OCI-LY7 (cell line): ENCODE data around the gene NUDT6. TPM values are rescaled to one million over a fixed set of nuclear protein-coding genes. Genes with fewer than 3 reads are reported as not detected.

Experiments used
- BruUV-seq: library from RNA; stranded (reverse); fragments of 400-500 nt; replicated peaks from 2 replicates; lab custom pipeline; 2021; lab: Mats Ljungman, UMichigan
- CTCF ChIA-PET: fragments of 300-600 bp; sonication (Branson Sonifier 250); formaldehyde crosslinking; loops from one replicate; lab custom pipeline; 2022; ENCODE audit warnings: antibody characterized with exemption; ENCODE audit not compliant: unreplicated experiment; lab: Charles Lee
- POLR2A ChIA-PET: fragments of 300-600 bp; sonication (Branson Sonifier 250); formaldehyde crosslinking; loops from one replicate; lab custom pipeline; 2022; ENCODE audit warnings: antibody characterized with exemption; lab: Charles Lee
- DNase-seq: peaks from one replicate; pipeline ENCODE4 v3.0.0-alpha.2; 2015; ENCODE audit warnings: low spot score
- H2AFZ ChIP-seq: fragments of 200-600 bp; sonication (generic), shearing (Covaris generic); 2 replicates; pipeline ENCODE4 v1.6.1; 2014; ENCODE audit warnings: mild to moderate bottlenecking, antibody characterized with exemption, low read length, moderate library complexity
- H3K27ac ChIP-seq: fragments of 200-600 bp; sonication (generic); 2 replicates; pipeline ENCODE4 v1.5.1; 2014; ENCODE audit warnings: mixed run types, low read depth, mild to moderate bottlenecking, moderate library complexity, low read length, inconsistent platforms; ENCODE audit not compliant: poor library complexity, severe bottlenecking
- H3K36me3 ChIP-seq: fragments of 200-600 bp; sonication (generic); 2 replicates; pipeline ENCODE4 v1.6.1; 2014; ENCODE audit warnings: mild to moderate bottlenecking, antibody characterized with exemption, low read length, moderate library complexity, mixed read lengths; ENCODE audit not compliant: insufficient read depth
- H3K4me1 ChIP-seq: fragments of 200-600 bp; sonication (generic); 2 replicates; pipeline ENCODE4 v1.5.1; 2014; ENCODE audit warnings: mild to moderate bottlenecking, low read length; ENCODE audit not compliant: insufficient read depth, poor library complexity, severe bottlenecking
- H3K4me2 ChIP-seq: fragments of 200-600 bp; sonication (generic); 2 replicates; pipeline ENCODE4 v1.6.1; 2014; ENCODE audit warnings: mild to moderate bottlenecking, low read length
- H3K4me3 ChIP-seq: fragments of 200-600 bp; sonication (generic); 2 replicates; pipeline ENCODE4 v1.5.1; 2014; ENCODE audit warnings: mild to moderate bottlenecking, low read depth, low read length; ENCODE audit not compliant: poor library complexity, severe bottlenecking
- H3K79me2 ChIP-seq: fragments of 200-600 bp; sonication (generic); 2 replicates; pipeline ENCODE4 v1.6.1; 2016; ENCODE audit warnings: low read depth, mild to moderate bottlenecking, low read length, moderate library complexity, mixed read lengths; ENCODE audit not compliant: insufficient read depth
- H3K9me2 ChIP-seq: fragments of 200-600 bp; sonication (generic); 2 replicates; pipeline ENCODE4 v1.6.1; 2016; ENCODE audit warnings: mild to moderate bottlenecking, low read length, mixed read lengths; ENCODE audit not compliant: insufficient read depth
- H3K9me3 ChIP-seq: fragments of 200-600 bp; sonication (generic); 2 replicates; pipeline ENCODE4 v1.6.1; 2014; ENCODE audit warnings: mild to moderate bottlenecking, mixed run types, low read length, mixed read lengths
- H4K20me1 ChIP-seq: fragments of 200-600 bp; sonication (generic); 2 replicates; pipeline ENCODE4 v1.6.1; 2014; ENCODE audit warnings: mild to moderate bottlenecking, antibody characterized with exemption, low read length, moderate library complexity, mixed read lengths; ENCODE audit not compliant: insufficient read depth
- CTCF ChIP-seq: fragments of 200-600 bp; sonication (generic); conservative IDR thresholded peaks from 2 replicates; pipeline ENCODE4 v1.5.1; 2014; ENCODE audit warnings: mild to moderate bottlenecking, antibody characterized with exemption, low read length, moderate library complexity, mixed read lengths
- EZH2phosphoT487 ChIP-seq: fragments of 200-600 bp; sonication (generic); IDR thresholded peaks from 2 replicates; pipeline ENCODE4 v1.6.1; 2018; ENCODE audit warnings: low read depth, borderline replicate concordance, mild to moderate bottlenecking, mixed run types, antibody characterized with exemption, low read length, moderate library complexity, mixed read lengths
- intact Hi-C: fragments of 100-400 bp; cut with micrococcal nuclease; formaldehyde crosslinking; loops from one replicate; pipeline ENCODE4 v1.10.0; 2022; ENCODE audit not compliant: unreplicated experiment
- total RNA-seq, 2 experiments: library from RNA; depleted of rRNA in 1 of 2; stranded (reverse); fragments of >200 nt in 1 of 2; shearing (Covaris generic) in 1 of 2; gene quantifications; 2 replicates each; pipeline ENCODE4 v1.2.3, GENCODE V29; 2014 to 2022

The NUDT6 gene
- total RNA-seq, 2 experiments from 2014 or later, result 15.9 to 18.3 TPM

GRCh38 chr4:122922877-122923511 lies 597 bp upstream of the NUDT6 start:
- CTCF ChIA-PET, result interaction anchor here (1.1 to 1.5 kb wide), 3 partner anchors 8 to 191 kb away, joined by 3 to 4 read pairs (median 3); partner anchors contain the start of gene BBS12
- peaks cover 2% of the 10 kb centered on the region; the same call in 1 of the 2 replicates for H3K36me3 ChIP-seq
- intact Hi-C loops, result loop anchor here (2.0 to 10.0 kb wide), 4 partner anchors 190 to 1101 kb away; partner anchors contain the start of genes BBS12, BLTP1 and CCNA2
- no peaks in the 10 kb centered on the region for H3K9me2 ChIP-seq
- H3K4me2 ChIP-seq, result peak overlapping the region; percentile 88
- POLR2A ChIA-PET, result interaction anchor here (0.6 to 2.8 kb wide), 5 partner anchors 10 to 308 kb away, joined by 3 to 20 read pairs (median 3); partner anchors contain the start of gene BBS12
- peak overlapping the region; percentile 91 for H3K27ac ChIP-seq
- no peaks in the 10 kb centered on the region for H4K20me1 ChIP-seq
- no peak for TF ChIP-seq EZH2phosphoT487
- TF ChIP-seq CTCF, result 0 out of 2 replicates have a peak, but pooled peaks have one; percentile 9
- no peaks in the 10 kb centered on the region for H3K9me3 ChIP-seq
- peak overlapping the region; percentile 93 for H3K4me3 ChIP-seq
- BruUV-seq, result no TSS peak
- peaks cover 10% of the 10 kb centered on the region for H3K4me1 ChIP-seq
- peaks cover 40% of the 10 kb centered on the region for H3K79me2 ChIP-seq
- DNase-seq, result peak; percentile 93
- peak overlapping the region; percentile 99 for H2AFZ ChIP-seq

- Histone ChIP-seq H3K4me2 (peak overlapping the region; percentile 88), H3K9me3 (no peaks in the 10 kb centered on the region), H3K79me2 (peaks cover 35% of the 10 kb centered on the region), H3K27ac (no peak overlapping the region), H4K20me1 (no peaks in the 10 kb centered on the region), H3K4me3 (peak overlapping the region; percentile 93), H2AFZ (no peak overlapping the region), H3K36me3 (0 out of 2 replicates have a peak, but pooled peaks cover 2% of the 10 kb centered on the region), H3K4me1 (peaks cover 10% of the 10 kb centered on the region), H3K9me2 (no peaks in the 10 kb centered on the region)
- BruUV-seq, result TSS peak; percentile 60
- intact Hi-C loops, result loop anchor here (5.0 to 10.0 kb wide), 2 partner anchors 524 to 1099 kb away; partner anchors contain the start of gene CCNA2
- TF ChIP-seq EZH2phosphoT487 (no peak), CTCF (no peak)
- ChIA-PET POLR2A (interaction anchor here (0.6 to 2.8 kb wide), 8 partner anchors 8 to 407 kb away, joined by 3 to 20 read pairs (median 4); partner anchors contain the start of gene BBS12), CTCF (no interaction called here)
- DNase-seq, result no peak
Observed at GRCh38 chr4:122921300-122921699, 1.1 kb downstream of the NUDT6 start.
